ENCODE data around the gene ADD1.
"Not testable (repeated sequence)": the region's sequence is repeated elsewhere in the genome, so short reads cannot be mapped to it uniquely, and the experiment has no call there.

The ADD1 gene

GRCh38 chr4:2922453-2923101, 78.9 kb downstream of the ADD1 start:
- DNase-seq (ENCODE audit: low spot score), result not testable (repeated sequence)

GRCh38 chr4:2923141-2923551, 79.5 kb downstream of the ADD1 start:
- DNase-seq (ENCODE audit: low spot score), result no peak

GRCh38 chr4:2923668-2924173, 80.1 kb downstream of the ADD1 start:
- DNase-seq (ENCODE audit: low spot score), result no peak

DNA sequence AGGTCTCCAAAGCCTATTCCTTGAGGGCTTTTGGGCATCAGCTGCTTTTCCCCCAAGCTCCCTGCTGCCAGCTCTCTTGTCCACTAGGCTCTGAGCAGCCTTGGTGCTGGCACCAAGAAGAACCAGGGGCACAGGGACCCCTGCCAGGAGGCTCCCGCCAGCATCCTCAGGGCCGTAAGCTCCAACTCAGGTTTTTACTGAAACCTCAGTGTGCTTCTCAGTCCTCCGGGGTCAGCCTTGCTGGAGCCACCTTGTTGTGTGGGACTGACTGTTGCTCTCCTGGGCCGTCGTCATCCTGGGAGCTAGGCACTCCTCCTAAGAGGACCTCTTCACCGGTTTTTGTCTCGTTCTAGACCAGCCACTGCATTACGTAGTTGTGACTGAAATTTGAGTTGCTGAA, 80.6 kb downstream of the ADD1 start:
- no peak for DNase-seq (ENCODE audit: low spot score)

- no peak for DNase-seq (ENCODE audit: low spot score)
Measured at GRCh38 chr4:2924765-2925301, 81.2 kb downstream of the ADD1 start.

- DNase-seq (ENCODE audit: low spot score), result no peak
Measured at GRCh38 chr4:2925496-2925895, 81.9 kb downstream of the ADD1 start.

DNA sequence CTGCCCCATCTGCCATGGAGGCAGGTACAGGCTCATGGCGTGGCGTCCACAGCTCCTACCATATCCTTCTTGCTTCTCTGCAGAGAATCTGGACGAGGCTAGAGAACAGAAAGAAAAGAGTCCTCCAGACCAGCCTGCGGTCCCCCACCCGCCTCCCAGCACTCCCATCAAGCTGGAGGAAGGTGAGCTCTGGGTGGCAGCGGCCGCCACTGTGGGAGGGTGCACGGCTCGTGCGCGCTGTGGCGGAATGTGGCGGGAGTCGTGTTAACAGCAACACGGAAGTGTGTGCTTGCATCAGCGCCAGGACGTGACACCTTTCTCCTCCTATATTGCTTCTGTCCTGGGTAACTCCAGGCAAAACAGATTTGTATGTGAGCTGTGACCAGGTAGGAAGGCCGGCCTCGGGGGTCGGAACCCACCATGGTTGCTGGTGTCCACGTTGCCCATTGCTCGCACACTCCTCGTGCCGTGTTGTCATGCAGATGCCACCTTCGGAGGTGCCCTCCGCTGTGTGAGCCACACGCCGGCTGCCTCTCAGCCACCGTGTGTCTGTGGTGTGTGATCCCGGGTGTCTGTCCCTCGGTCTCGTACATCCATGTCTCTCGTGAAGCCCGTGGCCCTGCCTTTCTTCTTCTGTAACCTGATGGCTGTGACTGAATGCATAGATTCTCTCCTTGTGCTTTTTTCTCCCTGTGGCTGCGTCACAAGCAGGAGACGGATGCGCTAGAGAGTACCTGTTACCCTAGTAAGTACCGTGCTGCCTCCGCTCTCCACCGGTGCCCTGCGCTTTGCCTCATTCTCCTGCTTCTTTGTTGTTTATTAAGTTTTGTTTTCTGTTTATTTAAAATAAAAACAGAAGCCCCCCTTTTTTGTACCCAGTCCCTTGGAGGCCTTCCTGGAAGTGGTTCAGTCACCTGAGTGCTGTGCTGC, 82.6 kb downstream of the ADD1 start:
- no peak for DNase-seq (ENCODE audit: low spot score)

DNA sequence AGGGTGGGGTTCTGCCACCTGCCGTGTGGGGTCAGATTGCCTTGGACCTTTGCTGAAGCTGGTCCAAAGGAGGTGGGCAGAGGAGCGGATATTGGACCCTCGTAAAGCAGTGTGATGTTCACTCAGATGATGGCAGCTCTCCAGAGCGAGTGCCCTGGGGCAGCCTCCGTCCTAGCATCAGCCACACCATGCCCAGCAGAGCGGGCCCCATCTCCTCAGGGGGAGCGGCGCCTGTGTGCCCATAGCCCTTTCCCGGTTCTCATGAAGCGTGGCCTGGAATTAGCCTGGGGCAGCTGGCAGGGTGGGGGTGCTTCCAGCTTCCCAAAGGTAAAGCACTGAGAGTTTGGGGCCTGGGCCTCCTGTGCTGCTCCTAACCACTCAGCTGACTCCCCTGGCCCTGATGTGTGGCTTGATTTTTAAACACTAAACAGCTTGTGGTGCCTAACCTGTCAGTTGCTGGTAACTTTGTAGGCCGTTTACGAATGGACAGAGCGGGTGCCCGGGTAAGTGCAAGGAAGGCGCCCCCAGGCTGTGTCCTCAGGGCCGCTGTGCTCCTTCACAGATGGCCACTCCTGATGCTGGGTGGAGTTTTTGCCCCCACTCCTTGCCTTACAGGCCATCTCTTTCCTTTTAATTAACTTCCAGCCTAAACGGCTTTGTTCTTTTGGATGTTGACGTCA, 83.5 kb downstream of the ADD1 start:
- DNase-seq (ENCODE audit: low spot score), result no peak

DNA sequence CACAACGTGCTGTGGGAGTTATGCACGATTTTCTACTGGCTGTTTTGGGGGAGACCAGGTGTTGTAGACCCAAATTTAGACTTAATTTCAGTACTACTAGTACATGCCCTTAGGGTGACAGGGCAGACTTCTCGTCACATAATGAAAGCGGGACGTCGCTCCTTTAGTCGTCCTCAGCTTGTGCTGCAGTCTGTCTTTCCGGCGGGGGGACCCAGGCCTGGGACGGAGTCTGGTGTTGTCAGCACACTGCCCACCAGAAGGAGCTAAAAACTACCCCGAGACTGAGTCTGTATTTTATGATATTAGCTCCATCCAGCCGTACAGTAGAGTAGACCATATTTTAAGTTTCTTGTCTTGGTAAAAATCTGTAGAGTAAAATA, 84.0 kb downstream of the ADD1 start:
- no peak for DNase-seq (ENCODE audit: low spot score)

GRCh38 chr4:2928242-2929176, 84.9 kb downstream of the ADD1 start:
- DNase-seq (ENCODE audit: low spot score), result no peak

DNA sequence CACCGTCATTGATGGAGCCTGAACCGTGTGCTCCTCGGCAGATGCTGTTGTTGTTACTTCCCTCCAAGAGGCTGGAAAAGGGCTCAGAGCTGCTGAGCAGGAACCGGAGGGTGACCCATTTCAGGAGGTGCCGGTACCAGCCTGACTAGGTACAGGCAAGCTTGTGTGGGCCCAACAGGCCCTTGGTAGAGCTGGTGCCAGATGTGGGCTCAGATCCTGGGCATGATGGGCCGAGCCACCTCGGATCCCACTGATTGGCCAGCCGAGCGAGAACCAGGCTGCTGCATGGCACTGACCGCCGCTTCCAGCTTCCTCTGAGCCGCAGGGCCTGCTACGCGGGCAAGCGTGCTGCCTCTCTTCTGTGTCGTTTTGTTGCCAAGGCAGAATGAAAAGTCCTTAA, 85.8 kb downstream of the ADD1 start:
- no peak for DNase-seq (ENCODE audit: low spot score)

DNA sequence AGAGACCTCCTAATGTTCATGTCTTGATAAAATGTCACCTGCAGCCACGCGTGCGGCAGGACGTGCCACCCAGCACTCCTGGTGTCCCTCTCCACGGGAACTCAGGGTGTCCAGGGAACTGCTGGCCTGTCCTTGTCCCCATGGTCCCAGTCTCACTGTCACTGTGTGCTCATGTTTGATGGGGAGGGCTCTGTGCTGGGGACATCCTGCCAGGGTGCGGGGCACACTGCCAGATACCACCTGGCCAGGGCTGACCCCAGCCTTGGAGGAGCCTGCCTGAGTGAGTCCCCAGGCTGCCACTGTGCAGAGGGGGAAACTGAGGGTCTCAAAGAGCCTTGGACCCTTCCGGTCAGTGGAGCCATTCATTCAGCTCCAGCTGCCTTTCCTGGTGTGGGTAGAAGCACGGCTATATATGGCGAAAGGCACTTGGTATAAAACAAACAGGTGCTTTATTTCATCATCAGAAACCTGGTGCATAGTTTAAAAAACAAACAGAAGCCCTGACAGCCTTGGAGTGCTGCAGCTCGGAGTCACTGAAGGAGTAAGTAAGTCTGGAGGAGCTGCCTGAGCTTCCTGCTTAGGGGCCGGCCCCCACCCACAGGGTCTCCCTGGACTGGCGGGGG, 86.6 kb downstream of the ADD1 start:
- no peak for DNase-seq (ENCODE audit: low spot score)

- peak; percentile 25 for DNase-seq (ENCODE audit: low spot score)
Measured at GRCh38 chr4:2930758-2931511, 87.3 kb downstream of the ADD1 start.

DNA sequence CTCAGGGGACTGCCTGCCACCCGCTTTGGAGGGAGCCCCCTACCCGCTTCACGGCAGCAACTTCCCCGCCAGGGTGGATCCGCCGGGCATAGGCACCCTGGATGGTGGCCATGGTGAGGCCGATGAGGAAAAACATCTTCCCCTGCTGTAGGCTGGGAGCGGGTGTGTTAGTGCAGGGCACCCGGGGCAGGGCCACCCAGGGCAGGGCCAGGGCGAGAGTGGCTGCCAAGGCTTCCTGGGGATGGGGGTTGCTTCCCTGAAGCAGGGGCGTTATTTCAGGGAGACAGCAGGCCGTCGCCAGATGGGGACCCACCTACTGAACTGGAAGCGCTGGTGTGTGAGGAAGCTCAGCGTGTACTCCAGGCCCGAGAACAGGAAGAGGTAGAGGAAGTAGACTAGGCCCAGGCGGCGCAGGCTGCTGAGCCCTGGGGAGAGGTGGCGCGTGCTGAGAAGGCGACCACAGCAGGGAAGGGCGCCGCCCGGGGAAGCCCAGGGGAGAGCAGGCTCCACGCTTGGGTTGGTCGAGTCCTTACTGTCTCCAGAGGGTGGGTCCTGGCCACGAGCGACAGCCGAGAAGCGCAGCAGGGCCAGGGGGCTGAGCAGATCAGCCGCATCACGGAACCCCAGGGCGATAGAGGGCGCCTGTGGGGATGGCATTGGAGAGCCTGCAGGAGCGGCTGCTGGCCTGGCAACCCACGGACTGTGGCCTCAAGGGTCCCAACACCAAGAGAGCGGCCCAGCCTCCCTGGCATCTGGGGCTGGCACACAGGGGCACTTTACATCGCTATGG, 88.1 kb downstream of the ADD1 start:
- no peak for DNase-seq (ENCODE audit: low spot score)

- no peak for DNase-seq (ENCODE audit: low spot score)
Measured at GRCh38 chr4:2932321-2932950, 88.8 kb downstream of the ADD1 start.

GRCh38 chr4:2932951-2933565, 89.4 kb downstream of the ADD1 start:
- DNase-seq (ENCODE audit: low spot score), result no peak

GRCh38 chr4:2933566-2934076, 90.0 kb downstream of the ADD1 start:
- peak; percentile 50 for DNase-seq (ENCODE audit: low spot score)
